ENCODE data around the gene FGF4. TPM values are rescaled to one million over a fixed set of nuclear protein-coding genes. Genes with fewer than 3 reads are reported as not detected.

Gene FGF4
- total RNA-seq, 4 donors from 2014 or later, result 1.8 to 17.3 (median 3.7) TPM

DNA sequence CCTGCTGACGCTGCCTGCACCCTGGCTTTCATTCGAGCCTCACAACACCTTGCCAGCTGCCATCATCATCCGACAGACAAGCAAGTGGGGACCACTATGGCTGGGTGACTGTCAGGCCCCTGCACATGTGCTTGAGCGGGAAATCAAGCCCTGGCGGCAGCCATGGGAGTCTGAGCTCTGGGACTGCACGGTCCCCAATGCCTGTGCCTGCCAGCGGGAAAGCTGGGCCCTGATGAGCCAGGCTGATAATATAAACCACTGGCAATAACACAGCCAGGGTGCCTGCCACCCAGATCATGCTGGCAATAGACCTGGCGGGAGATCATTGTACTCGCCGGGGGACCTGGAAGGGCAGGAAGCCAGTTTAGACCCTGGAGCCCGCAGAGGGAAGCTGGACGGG, 41.5 kb upstream of the FGF4 start:
- peaks cover 0 to 10% (median 0%) of the 10 kb centered on the region in 4 donors for H3K4me1 ChIP-seq
- no peaks in the 10 kb centered on the region for H3K36me3 ChIP-seq
- no peaks in the 10 kb centered on the region for H3K9me3 ChIP-seq
- no peak for TF ChIP-seq POLR2A (IDR thresholded peaks at IDR 0.05)
- TF ChIP-seq, protein P1, sequence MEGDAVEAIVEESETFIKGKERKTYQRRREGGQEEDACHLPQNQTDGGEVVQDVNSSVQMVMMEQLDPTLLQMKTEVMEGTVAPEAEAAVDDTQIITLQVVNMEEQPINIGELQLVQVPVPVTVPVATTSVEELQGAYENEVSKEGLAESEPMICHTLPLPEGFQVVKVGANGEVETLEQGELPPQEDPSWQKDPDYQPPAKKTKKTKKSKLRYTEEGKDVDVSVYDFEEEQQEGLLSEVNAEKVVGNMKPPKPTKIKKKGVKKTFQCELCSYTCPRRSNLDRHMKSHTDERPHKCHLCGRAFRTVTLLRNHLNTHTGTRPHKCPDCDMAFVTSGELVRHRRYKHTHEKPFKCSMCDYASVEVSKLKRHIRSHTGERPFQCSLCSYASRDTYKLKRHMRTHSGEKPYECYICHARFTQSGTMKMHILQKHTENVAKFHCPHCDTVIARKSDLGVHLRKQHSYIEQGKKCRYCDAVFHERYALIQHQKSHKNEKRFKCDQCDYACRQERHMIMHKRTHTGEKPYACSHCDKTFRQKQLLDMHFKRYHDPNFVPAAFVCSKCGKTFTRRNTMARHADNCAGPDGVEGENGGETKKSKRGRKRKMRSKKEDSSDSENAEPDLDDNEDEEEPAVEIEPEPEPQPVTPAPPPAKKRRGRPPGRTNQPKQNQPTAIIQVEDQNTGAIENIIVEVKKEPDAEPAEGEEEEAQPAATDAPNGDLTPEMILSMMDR (IDR thresholded peaks at IDR 0.05), result no peak
- WGBS, 2 donors, result 23 to 24% methylated on average over 12 of the region's 12 CpGs
- no peak overlapping the region for H3K4me3 ChIP-seq
- no peak overlapping the region for H3K27ac ChIP-seq
- DNase-seq (ENCODE audit: low spot score in 2 of 2), result no peak
- H3K27me3 ChIP-seq, result peaks cover 0 to 44% of the 10 kb centered on the region in 2 donors

- no peak for DNase-seq (ENCODE audit: low spot score in 2 of 2)
- 78 to 89% methylated on average over 12 to 13 of the region's 13 CpGs for WGBS, 2 donors
- Histone ChIP-seq H3K4me1 (peaks cover 0 to 10% (median 0%) of the 10 kb centered on the region in 4 donors), H3K27me3 (peaks cover 0 to 44% of the 10 kb centered on the region in 2 donors), H3K27ac (no peak overlapping the region), H3K36me3 (no peaks in the 10 kb centered on the region), H3K4me3 (no peak overlapping the region), H3K9me3 (no peaks in the 10 kb centered on the region)
- TF ChIP-seq POLR2A (IDR thresholded peaks at IDR 0.05) (no peak), EP300 (IDR thresholded peaks at IDR 0.05) (no peak)
- TF ChIP-seq, protein P1 (IDR thresholded peaks at IDR 0.05), result no peak
Observed at GRCh38 chr11:69815973-69816372, 40.8 kb upstream of the FGF4 start.

DNA sequence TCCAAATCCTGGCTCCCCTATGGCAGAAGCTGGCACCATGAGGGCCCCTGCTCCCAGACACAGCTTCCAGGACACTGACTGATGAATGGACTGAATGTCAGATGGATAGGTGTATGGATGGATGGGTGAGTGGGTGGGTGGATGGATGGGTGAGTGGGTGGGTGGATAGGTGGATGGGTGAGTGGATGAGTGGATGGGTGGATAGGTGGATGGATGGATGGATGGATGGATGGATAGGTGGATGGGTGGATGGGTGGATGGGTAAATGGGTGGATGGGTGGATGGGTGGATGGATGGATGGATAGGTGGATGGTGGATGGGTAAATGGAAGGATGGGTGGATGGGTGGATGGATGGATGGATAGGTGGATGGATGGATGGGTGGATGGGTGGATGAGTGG, 39.8 kb upstream of the FGF4 start:
- TF ChIP-seq, protein P1 (IDR thresholded peaks at IDR 0.05), result no peak
- TF ChIP-seq POLR2A (IDR thresholded peaks at IDR 0.05) (no peak), EP300 (IDR thresholded peaks at IDR 0.05) (no peak)
- Histone ChIP-seq H3K4me3 (no peak overlapping the region), H3K27me3 (peaks cover 0 to 38% of the 10 kb centered on the region in 2 donors), H3K36me3 (no peaks in the 10 kb centered on the region), H3K4me1 (peaks cover 0 to 10% (median 0%) of the 10 kb centered on the region in 4 donors), H3K27ac (no peak overlapping the region), H3K9me3 (no peaks in the 10 kb centered on the region)
- no peak for DNase-seq (ENCODE audit: low spot score in 2 of 2)

DNA sequence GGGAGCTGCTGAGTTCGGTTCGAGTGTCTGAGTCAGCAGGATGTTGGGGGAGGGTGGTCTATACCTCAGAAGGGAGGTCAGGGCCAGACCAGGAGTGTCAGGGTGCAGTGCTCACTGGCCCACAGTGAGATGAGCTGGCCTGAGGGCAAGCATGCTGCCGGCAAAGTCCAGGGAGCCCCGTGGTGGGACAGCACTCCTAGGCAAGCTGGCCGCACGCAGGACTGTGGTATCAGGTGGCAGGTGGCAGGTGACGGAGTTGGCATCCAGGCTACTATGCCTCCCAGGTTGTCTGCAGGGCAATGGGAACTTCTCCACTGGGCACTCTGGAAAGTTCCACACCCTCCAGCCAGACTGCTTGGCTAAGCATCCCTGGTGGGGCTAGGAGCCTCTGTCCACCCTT, 39.3 kb upstream of the FGF4 start:
- no peak for DNase-seq (ENCODE audit: low spot score in 2 of 2)
- H3K36me3 ChIP-seq, result no peaks in the 10 kb centered on the region
- no peaks in the 10 kb centered on the region for H3K9me3 ChIP-seq
- no peak overlapping the region for H3K27ac ChIP-seq
- TF ChIP-seq, protein P1 (IDR thresholded peaks at IDR 0.05), result no peak
- TF ChIP-seq POLR2A (IDR thresholded peaks at IDR 0.05) (no peak), EP300 (IDR thresholded peaks at IDR 0.05) (no peak)
- 88 to 90% methylated on average over 7 of the region's 7 CpGs for WGBS, 2 donors
- H3K4me1 ChIP-seq, result peaks cover 0 to 10% (median 0%) of the 10 kb centered on the region in 4 donors
- H3K27me3 ChIP-seq, result peaks cover 0 to 33% of the 10 kb centered on the region in 2 donors
- no peak overlapping the region for H3K4me3 ChIP-seq

GRCh38 chr11:69813839-69814238, 38.7 kb upstream of the FGF4 start:
- Histone ChIP-seq H3K27ac (no peak overlapping the region), H3K4me1 (peaks cover 0 to 10% (median 0%) of the 10 kb centered on the region in 4 donors), H3K27me3 (peaks cover 0 to 30% of the 10 kb centered on the region in 2 donors), H3K36me3 (no peaks in the 10 kb centered on the region), H3K4me3 (no peak overlapping the region), H3K9me3 (no peaks in the 10 kb centered on the region)
- no peak for DNase-seq (ENCODE audit: low spot score in 2 of 2)
- TF ChIP-seq, protein P1 (IDR thresholded peaks at IDR 0.05), result no peak
- TF ChIP-seq EP300 (IDR thresholded peaks at IDR 0.05) (no peak), POLR2A (IDR thresholded peaks at IDR 0.05) (no peak)
- whole genome bisulfite sequencing, 2 donors, result 84 to 86% methylated on average over 2 of the region's 2 CpGs
